GM19035 (cell line): ENCODE data around the gene GALNT2.

Source experiments
- ATAC-seq: cut with Tn5 transposase; IDR thresholded peaks from one replicate; pipeline ENCODE4 v1.9.1; 2021; ENCODE audit not compliant: unreplicated experiment

GALNT2 gene

DNA sequence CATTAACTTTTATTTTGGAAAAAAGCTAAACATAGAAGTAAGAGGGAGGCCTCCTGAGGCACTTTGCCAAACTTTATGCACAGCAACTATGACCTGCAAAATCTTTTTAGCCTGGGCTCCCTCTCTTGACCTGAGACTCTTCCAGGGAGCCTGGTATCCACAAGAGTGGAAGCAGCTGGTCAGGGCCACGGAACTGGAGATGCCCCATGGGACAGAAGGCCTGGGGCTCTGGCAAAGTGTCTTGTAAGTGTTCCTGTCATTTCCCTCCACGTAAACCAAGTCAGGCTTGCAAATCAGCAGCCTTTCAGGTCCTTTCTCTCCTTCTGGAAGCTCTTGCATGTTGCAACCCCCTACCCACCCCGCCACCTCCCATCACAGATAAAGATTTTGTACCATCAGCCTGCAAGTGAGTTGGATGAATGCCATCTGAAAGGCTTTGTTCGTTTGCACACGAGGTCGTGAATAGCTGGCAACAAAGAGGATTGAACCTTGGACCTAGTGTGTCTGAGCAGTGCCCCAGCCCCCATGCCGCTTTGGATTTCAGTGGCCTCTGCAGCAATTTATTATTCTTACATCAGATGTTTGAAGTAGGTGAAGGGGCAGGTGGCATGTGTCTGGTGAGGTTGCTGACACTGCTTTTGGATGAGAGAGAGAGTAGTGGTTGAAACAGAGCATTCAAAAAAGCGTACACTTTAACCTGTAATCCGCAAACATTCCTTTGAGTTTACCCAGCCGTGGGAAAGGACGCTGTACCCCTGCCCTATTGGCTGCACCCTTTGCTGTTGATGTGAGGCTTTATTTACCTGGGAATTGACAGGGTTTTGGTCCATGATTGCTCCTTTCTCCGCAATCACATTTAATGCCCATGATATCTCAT lies 91.6 kb downstream of the GALNT2 start:
- ATAC-seq: no peak

DNA sequence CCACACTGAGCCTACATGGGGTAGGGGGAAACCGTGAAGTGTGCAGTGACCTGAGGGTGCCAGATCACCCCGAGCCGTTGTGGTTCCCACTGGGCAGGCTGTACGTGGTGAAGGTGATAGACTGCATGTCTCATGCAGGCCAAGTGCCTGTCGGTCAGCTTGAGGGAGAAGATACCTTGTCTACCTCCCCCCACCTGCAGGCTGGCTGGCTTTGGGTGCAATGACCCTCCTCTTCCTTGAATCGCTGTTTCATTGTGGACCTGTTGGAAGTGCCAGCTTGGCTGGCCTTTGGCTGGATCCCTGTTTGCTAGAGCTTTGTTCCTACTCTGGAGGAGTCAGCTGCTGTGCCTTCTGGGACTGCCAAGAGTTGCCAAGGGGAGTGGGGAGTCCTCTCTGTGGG lies 92.5 kb downstream of the GALNT2 start:
- no peak for ATAC-seq

DNA sequence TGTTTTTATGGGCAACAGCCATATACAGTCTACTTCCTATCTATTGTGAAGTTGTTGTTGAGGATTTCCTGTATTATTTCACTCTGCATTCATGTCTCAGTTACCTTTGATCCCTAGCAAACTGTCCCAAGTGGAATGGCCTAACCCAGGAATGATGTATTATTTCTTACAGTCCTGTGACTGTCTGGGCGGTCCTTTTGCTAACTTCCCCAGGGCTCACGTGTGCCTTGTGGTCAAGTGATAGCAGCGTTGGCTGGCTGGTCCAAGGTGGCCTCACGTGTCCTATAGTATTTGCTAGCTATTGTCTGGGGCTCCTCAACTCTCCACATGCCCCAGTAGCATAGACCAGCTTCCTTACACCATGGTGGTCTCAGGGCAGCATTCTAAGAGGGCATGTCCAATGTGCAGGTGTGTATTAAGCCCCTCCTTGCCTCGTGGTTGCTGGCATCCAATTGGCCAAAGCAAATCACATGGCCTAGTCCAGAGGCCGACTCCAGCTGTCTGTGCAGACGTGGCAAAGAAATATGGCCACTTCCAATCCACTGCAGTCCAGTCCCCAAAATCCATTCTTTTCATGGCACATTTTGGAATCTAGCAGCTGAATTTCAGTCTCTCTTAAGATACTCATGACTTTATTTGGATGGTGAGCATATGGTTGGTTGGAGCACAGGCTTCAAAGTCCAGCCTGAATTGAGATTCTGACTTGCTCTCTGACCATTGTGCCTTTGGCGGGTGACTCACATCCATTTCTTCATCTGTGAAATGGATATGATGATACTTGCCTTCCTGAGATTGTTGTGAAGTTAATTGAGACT lies 94.1 kb downstream of the GALNT2 start:
- no peak for ATAC-seq

DNA sequence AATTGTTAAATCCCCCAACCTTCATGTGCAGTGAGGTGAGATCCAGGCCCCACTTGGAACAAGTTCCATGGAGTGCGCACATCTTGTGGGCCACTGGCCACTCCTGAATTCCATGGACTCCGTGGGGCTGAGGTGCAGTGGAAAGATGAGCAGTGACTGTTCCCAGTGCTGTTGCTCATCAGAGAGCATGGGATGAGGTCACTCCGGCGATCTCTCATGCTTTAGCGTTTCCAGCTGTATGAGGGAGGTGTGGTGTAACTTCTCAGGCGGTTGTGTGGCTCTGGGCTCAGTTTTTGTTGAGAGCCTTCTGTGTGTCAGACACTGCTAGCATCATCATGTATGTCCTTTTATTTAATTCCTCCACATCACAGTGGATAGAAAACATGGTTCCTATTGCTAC lies 96.2 kb downstream of the GALNT2 start:
- ATAC-seq: no peak

DNA sequence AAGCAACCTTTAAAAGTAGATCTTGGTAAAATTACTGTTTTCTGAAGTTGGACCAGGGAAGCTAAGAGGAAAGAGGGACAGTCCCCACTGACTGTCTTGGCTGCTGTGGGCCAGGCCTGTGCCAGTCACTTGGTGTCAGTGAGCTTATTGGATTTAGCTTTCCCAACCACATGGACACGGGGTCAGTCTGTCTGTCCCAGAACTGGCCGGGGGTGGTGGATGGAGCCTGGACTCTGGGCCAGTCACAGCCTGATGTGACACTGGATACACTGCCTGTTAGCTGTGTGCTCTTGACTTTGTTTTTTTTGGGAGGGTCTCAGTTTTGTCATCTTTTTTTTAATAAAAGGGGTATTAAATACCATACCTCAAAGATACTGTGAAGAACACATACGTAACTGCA lies 96.7 kb downstream of the GALNT2 start:
- no peak for ATAC-seq

DNA sequence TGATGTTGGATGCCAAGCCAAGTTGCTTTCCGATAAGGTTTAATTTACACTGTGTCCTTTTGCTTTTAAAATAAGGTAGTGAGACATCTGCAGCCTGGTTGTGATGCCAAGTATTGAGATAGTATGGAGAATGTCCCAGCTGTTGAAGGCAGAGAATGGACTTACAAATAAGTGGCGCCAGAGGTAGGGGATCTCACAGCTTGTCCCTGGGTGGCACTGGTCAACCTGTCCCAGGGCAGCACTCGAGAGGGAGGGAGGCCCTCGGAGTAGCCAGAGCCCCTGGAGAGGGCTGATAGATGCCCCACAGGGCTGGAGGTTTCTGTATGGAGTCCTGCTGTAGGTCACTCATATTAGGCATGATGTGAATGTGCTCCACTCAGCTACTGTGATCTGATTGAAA lies 98.5 kb downstream of the GALNT2 start:
- no peak for ATAC-seq

DNA sequence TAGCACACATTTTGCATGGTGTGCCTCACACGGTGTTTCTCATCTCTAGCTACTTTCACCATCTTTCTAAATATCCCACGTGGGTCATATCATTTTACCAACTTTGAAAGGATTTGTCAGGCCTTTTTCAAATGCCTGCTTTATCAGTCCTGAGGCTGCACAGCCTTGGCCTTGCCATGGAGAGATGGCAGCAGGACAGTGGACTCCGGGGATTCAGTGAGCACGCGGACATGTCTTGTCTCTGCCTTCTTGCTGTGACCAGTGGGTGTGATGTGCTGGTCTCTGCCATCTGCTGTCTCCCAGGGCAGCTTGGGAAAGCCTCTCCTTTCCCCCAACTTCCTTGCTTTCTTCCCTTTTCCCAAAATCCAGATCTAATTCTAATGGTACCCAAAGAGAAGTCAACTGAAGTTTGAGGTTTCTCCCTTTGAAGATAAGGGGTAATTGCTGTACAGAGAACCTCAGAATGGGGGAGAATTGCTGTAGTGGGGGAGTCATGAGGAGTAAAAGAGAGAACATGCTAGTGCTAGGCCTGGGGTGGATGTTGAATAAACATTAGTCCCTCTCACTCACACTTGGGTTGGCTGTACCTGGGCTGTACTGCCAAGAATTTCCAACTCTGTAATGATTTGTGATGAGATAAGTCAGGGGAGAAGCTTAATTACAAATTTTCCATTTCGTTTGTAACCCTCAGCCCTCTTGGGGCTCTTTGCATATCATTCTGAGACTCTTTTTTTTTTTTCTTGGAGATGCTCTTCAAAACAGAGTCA lies 99.5 kb downstream of the GALNT2 start:
- ATAC-seq: no peak

DNA sequence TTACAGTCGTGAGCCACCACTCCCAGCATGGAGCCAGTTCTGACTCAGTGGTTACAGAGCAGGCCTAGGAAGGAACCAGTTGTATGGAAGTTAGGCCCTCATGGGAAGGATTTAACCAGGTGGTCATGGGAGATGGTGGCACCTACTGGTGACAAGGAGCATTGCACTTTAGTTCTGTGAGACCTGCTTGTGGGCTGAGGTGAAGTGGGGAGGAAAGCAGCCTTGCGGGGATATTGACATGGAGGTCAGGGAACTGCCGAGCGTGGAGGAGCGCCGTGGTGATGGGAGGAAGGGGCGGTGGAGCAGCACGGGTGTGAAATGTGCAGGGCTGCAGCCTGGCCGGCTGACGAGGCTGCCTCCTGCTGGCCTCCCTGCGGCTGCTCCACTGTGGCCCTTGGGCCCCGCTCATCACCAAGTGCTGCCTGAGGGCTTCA lies 100.4 kb downstream of the GALNT2 start:
- no peak for ATAC-seq

DNA sequence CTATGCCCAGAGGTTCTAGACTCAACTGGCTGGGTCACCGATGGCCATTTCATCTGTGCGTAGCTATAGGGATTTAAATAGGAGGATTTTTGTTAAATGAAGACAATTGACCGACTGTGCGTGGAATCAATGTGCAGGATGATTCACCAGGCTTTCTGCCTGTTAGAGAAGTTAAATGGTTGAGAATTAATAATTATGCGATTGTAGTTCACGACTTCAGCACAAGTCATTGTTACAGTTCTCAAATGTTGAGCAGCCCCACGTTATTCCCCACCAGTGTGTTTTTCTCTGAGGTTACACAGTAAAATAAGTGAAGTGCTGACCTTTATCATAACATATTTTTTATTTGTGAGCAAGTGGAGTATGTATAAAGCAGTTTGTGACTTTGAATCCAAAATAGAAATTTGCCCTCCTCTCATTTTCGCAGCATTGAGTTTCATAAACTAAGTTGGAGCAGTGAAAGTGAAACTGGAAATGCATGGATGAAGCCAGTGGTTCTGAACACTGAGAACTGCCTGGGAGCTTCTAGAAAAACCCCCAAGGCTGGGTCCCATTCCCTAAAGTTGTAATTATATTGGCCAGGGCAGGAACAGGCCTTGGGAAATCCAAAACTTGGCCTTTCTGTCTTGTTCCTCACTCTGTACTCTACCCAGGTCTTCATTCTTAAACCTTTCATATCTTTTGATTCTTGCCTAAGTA lies 102.6 kb downstream of the GALNT2 start:
- ATAC-seq: no peak

DNA sequence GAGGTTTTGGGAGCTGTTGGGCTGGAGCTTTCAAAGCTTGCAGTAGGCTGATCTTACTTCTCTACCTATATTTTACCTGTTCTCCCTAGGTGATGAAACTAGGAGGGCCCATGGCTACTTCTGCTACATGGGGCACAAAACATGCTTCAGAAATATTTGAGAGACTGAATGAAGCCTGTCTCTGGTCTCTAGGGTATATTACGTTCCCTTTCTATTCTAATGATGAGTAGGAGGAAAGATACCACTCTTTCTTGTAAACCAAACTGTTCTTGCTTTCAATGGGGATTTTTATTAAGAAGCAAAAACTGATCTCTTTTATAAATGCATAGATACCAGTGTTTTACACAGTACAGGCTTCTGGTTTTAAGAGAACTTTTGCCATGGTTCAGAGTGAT lies 103.1 kb downstream of the GALNT2 start:
- no peak for ATAC-seq

DNA sequence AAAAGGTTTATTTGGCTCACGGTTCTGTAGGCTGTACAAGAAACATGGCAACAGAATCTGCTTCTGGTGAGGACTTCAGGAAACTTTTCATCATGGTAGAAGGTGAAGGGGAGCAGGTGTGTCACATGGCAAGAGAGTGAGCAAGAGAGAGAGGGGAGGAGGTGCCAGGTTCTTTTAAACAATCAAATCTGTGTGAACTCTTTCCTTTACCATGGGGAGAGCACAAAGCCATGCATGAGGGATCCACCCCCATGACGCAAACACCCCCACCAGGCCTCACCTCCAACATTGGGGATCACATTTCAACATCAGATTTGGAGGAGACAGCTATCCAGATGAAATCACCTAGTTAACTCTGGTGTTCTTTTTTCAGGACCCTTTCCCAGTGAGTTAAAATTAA lies 103.6 kb downstream of the GALNT2 start:
- no peak for ATAC-seq

DNA sequence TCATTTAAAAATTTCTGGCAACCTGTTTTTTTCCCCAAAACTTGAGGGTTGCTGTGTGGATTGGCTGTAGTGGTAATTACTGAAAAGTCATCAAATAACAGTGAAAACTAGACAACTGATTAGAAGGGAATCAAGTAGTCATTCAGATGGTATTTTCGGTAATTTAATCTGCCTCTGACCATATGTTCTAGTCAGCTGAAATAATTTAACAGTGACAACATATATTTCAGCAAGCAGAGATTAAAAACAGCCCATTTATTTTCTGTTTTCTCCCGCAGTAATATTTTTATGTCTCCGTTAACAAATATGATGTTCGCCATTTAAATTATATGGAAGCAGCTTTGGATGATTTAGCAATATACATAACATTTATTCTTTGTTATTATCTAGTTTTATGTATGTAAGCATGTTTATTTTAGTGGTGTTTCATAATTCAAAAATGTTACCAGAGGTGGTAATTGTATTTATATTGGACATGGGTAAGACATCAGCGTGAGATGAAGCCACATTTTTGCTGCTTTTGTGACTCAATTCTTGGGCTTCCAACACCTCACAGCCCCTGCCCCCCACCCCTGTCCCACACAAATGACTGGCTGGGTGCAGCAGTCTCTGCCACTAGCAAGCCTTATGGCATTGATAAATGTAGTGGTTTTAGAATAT lies 104.4 kb downstream of the GALNT2 start:
- no peak for ATAC-seq

DNA sequence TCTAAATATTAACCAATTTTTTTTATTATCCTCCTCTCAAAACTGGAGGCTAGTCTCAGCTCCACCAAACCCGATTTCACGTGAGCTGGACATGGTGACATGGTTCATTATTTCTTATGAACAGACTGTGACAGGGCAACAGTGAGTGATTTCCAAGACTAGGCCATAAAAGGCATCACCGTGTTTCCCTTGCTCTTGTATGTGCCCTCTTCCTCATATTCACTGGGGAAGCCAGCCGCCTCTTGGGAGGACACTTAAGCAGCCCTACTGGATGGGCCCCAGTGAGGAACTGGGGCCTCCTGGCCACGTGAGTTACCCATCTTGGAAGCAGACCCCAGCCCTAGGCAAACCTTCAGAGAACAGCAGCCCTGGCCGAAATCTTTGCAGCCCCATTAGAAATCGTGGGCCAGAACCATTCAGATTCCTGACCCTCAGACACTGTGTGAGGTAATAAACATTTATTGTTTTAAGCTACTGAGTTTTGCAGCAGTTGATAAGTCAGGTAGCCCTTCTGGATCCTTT lies 105.0 kb downstream of the GALNT2 start:
- no peak for ATAC-seq

DNA sequence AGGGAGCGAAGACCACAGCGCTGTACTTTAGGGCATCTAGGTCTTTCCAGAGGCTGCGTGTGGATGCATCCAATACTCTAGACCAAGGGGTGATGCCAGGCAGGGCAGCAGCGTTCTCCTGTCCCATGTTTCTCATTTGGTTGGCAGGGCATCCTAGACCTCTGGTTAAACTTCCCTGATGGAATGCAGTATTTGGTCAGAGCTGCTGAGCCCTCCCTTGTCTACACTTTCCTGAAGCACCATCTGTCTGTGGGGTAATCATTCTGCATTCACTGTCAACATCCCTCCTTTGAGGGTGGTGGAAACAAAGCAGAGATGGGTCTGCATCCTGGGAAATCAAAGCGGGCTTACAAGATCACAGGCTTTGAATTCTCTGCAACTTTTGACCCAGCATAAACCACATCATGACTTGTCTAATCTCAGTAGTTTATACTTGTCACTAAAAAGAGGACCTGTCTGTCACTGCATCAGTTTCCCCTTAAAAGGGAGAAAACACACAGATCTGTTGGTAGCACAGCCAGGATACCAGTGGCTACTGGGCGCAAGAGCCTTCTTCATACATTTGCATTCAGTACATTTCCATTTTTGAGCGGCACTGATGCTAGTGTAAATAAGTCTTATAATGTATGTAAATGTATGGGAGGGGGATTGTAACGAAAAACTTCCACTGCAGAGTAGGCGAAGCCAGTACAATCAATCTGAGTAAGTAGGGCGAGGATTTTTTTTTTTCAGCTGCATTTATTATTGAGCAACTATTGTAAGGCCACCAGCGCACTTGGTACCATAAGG lies 106.3 kb downstream of the GALNT2 start:
- ATAC-seq: no peak

DNA sequence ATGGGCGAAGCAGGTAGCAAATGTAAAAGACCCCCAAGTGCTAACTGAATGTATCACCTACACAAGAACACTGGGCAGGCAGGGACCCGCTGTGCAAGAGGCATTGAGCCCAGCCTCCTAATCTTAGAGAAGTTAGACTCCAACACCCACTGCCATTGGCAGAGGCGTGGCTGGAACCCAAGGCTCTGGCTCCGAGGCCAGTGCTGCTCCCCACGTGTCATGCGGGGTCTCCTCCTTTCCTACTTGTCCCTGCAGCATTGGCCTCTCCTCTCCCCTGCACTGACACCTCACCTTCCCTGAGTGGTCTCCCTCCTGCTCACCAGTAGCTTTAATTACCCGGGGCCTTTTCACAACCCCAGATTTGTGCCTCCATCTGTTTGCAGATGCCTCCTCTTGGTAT lies 107.0 kb downstream of the GALNT2 start:
- ATAC-seq: no peak

DNA sequence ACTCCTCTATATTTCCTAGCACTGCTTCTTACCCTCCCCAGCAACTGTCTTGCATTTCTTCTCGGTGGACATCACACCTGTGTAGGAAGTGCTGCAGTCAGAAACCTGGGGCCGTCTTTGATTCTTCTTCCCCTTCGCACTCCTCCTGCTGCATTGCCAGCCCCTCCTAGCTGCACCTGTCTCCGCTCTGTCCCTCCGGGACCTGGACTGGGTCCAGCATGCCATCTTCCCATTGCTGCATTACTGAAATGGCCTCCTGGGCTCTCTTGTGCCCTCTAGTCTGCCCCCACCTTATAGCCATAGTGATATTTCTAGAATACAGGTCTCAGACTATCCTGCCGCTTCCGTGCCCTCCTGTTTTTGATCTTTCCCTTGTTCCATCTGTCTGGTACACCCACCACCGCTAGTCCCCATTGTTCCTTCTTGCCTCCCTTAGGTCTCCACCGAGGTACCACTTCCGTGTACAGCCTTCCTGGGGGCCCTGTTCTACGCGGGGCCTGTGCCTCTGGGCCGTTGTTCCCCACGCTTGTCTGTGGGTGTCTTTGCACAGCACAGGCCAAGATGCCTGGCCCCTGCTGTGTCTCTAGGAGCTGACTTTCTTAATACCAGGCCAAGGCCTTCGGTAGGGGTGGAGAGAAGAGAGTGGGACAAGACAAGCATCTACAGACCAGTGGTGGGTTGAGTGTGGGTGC lies 107.6 kb downstream of the GALNT2 start:
- ATAC-seq: no peak

DNA sequence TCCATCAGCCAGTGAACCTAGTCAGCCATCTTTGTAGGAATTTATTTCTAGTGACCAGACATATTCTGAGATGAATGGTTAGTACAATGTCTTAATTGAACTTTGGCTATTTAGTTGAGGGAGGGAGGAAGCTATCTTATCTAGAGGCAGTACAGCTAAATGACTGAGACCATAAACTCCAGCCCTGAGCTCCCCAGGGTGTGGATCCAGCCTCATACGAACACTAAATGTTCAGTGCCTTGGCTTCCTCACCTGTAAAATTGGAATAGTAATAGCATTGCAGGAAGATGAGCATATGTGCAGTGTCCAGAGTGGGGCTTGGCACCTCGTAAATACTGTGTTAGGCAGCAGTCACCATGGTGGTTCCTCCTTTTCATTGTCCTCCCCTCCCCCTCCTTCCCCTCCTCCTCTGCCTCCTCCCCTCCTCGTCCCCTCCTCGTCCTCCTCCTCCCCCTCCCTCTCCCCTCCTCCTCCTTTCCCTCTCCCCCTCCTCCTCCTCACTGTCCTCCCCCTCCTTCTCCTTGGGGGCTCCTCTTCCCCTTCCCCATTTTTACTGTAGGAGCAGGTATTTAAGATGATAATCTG lies 108.2 kb downstream of the GALNT2 start:
- ATAC-seq: no peak

DNA sequence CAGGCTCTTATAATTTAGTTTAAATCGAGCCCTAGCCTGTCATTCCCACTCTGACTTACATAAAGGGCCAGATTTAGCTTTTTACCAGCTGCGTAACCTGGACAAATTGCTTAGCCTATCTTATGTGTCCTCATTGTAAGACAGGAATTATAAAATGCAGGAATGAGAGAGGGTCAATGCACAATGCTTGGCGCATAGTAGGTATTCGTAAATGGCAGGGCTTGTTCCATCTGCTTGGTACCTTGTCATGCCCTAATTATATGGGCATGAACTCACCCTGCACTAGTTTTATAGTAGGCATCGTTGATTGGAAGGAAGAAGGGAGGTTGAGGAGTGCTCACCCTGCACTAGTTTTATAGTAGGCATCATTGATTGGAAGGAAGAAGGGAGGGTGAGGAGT lies 108.8 kb downstream of the GALNT2 start:
- ATAC-seq: no peak
